AG04449 (cell line): ENCODE measurements around the gene COL13A1.

ENCODE experiments used
- CTCF ChIA-PET: fragments of 350-600 bp; formaldehyde crosslinking; extraction: SDS; loops from one replicate; lab custom pipeline; 2021; ENCODE audit warnings: antibody characterized with exemption; lab: Yijun Ruan, JAX
- POLR2A ChIA-PET: fragments of 400-600, 350-600 bp; formaldehyde crosslinking; extraction: SDS; loops from one replicate; lab custom pipeline; 2020; ENCODE audit warnings: antibody characterized with exemption, inconsistent platforms; lab: Yijun Ruan, JAX
- DNase-seq: peaks from one replicate; pipeline ENCODE4 v3.0.0-alpha.2; 2010; ENCODE audit warnings: low read depth, low spot score
- H3K4me3 ChIP-seq: 2 replicates; pipeline ENCODE4 v1.5.1; 2011; ENCODE audit warnings: low read depth, mild to moderate bottlenecking, control low read depth, low read length
- CTCF ChIP-seq: IDR thresholded peaks from one replicate; pipeline ENCODE4 v1.5.1; 2011; ENCODE audit warnings: mild to moderate bottlenecking, moderate library complexity, low read length, control low read depth, inconsistent platforms; ENCODE audit not compliant: insufficient read depth; ENCODE audit errors: missing control alignments

The COL13A1 gene

DNA sequence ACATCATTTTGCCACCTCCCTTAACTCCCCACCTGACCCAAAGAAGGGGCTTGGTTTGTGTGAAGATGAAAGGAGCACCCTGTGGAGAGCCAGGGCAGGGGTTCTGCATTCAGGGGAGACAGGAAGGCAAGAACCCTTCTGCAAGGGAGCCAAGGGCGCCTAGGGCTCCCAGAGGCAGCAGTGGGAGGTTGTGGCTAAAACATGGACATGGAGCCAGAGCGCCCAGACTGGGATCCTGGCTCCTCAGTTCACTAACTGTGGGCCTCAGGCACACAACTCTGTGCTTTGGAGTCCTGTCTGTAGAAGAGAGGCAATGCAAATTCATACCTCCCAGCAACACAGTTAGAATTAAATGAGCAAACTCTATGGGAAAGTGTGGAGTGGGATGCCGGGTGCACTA is 127.9 kb downstream of the COL13A1 start:
- DNase-seq = no peak
- H3K4me3 ChIP-seq = no peak overlapping the region
- ChIA-PET POLR2A (no interaction called here), CTCF (interaction anchor here (3.7 kb wide), 1 partner anchor 14 kb away, joined by 33 read pairs; no protein-coding TSS in a partner anchor)
- TF ChIP-seq CTCF = no peak

GRCh38 chr10:69934768-69935167 is 133.1 kb downstream of the COL13A1 start:
- DNase-seq = no peak
- H3K4me3 ChIP-seq = no peak overlapping the region
- ChIA-PET CTCF (interaction anchor here (0.7 to 2.5 kb wide), 4 partner anchors 20 to 147 kb away, joined by 3 to 19 read pairs (median 10); no protein-coding TSS in a partner anchor), POLR2A (interaction anchor here (0.7 kb wide), 1 partner anchor 35 kb away, joined by 3 read pairs; no protein-coding TSS in a partner anchor)
- TF ChIP-seq CTCF = no peak

DNA sequence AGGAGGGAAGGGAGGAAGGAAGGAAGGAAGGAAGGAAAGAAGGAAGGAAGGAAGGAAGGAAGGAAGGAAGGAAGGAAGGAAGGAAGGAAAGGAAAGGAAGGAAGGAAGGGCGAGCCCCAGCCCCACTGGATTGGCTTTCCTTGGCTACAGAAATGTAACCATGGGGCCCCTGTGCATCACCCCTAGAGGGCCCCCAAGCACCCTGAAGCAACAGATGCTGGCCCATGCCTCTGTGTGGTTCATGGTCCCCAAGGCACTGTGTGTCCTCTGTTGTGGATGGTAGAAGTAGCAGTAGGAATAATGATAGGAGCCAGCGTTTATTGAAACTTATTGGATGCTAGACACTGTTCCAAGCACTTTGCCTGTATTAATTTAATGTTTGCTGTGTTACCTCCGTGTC is 134.4 kb downstream of the COL13A1 start:
- ChIA-PET CTCF (interaction anchor here (2.3 to 3.6 kb wide), 4 partner anchors 21 to 148 kb away, joined by 7 to 23 read pairs (median 16); no protein-coding TSS in a partner anchor), POLR2A (no interaction called here)
- no peak overlapping the region for H3K4me3 ChIP-seq
- DNase-seq = no peak
- TF ChIP-seq CTCF = peak; percentile 3

DNA sequence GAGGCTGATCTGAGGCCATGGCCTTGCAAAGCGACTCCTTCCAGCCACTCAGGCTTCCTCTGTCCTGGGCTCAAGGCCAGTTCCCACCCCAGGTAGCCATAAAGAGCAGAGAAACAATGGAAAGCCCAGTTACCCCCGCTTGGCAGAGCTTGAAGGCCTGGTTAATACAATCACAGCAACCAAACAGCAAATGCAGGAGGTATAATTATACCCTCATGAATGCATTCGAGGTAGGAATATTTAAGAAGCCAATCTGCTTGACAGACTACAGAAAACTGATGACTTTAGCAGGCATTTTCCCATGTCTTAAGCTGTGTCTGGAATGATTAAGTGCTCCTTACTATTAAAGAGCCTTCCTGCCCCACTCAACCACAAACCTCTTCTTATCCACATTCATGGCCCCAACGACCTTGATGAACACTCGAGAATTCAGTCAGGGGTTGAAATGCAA is 136.9 kb downstream of the COL13A1 start:
- H3K4me3 ChIP-seq = no peak overlapping the region
- POLR2A ChIA-PET = no interaction called here
- DNase-seq = no peak
- CTCF ChIA-PET = interaction anchor here (1.8 to 3.6 kb wide), 7 partner anchors 11 to 148 kb away, joined by 4 to 26 read pairs (median 7); no protein-coding TSS in a partner anchor
- TF ChIP-seq CTCF = no peak

- H3K4me3 ChIP-seq = no peak overlapping the region
- no peak for DNase-seq
- CTCF ChIA-PET = interaction anchor here (1.8 to 3.6 kb wide), 7 partner anchors 11 to 149 kb away, joined by 4 to 26 read pairs (median 7); no protein-coding TSS in a partner anchor
- no peak for TF ChIP-seq CTCF
- POLR2A ChIA-PET = no interaction called here
Observed at GRCh38 chr10:69939061-69939460, 137.4 kb downstream of the COL13A1 start.

GRCh38 chr10:69939481-69939880 is 137.8 kb downstream of the COL13A1 start:
- ChIA-PET POLR2A (no interaction called here), CTCF (interaction anchor here (1.8 to 3.6 kb wide), 6 partner anchors 12 to 149 kb away, joined by 4 to 26 read pairs (median 7); no protein-coding TSS in a partner anchor)
- no peak overlapping the region for H3K4me3 ChIP-seq
- DNase-seq = no peak
- no peak for TF ChIP-seq CTCF
